ENCODE data around the gene TAT.
"Not testable (repeated sequence)": the region's sequence is repeated elsewhere in the genome, so short reads cannot be mapped to it uniquely, and the experiment has no call there.

Gene TAT

GRCh38 chr16:71576971-71577370 is at the start of gene TAT:
Gene TAT (minus strand): TSS chr16:71577092. CDS start chr16:71576415, 677 bp downstream.
- DNase-seq (ENCODE audit: low spot score), result no peak
- no peak within 1 kb of the TSS for H3K27ac ChIP-seq
- no peak for TF ChIP-seq CTCF (conservative IDR thresholded peaks at IDR 0.05; ENCODE audit: low read depth)
- POLR2A ChIA-PET (ENCODE audit: low non-redundant PET), result no interaction called here
- CTCF ChIA-PET, result interaction anchor here (0.5 kb wide), 1 partner anchor 20 kb away, joined by 3 read pairs; no protein-coding TSS in a partner anchor

- ChIA-PET POLR2A (ENCODE audit: low non-redundant PET) (no interaction called here), CTCF (no interaction called here)
- no peak within 1 kb of the TSS for H3K27ac ChIP-seq
- peak; percentile 91 for DNase-seq (ENCODE audit: low spot score)
- no peak for TF ChIP-seq CTCF (conservative IDR thresholded peaks at IDR 0.05; ENCODE audit: low read depth)
Observed at GRCh38 chr16:71626018-71626857, 49.3 kb upstream of the TAT start, which contains the start of gene MARVELD3. Gene MARVELD3 (plus strand): TSS chr16:71626184. CDS start chr16:71626230, 46 bp downstream.

- no peak overlapping the region for H3K27ac ChIP-seq
- ChIA-PET CTCF (no interaction called here), POLR2A (ENCODE audit: low non-redundant PET) (no interaction called here)
- no peak for DNase-seq (ENCODE audit: low spot score)
- TF ChIP-seq CTCF (conservative IDR thresholded peaks at IDR 0.05; ENCODE audit: low read depth), result no peak
Observed at GRCh38 chr16:71625113-71625850, 48.4 kb upstream of the TAT start.

- POLR2A ChIA-PET (ENCODE audit: low non-redundant PET), result no interaction called here
- no peak for TF ChIP-seq CTCF (conservative IDR thresholded peaks at IDR 0.05; ENCODE audit: low read depth)
- no peak for DNase-seq (ENCODE audit: low spot score)
- no peak overlapping the region for H3K27ac ChIP-seq
- CTCF ChIA-PET, result no interaction called here
Observed at GRCh38 chr16:71623597-71623996, 46.7 kb upstream of the TAT start.

- DNase-seq (ENCODE audit: low spot score), result no peak
- TF ChIP-seq CTCF (conservative IDR thresholded peaks at IDR 0.05; ENCODE audit: low read depth), result no peak
- H3K27ac ChIP-seq, result no peak overlapping the region
- ChIA-PET CTCF (interaction anchor here (1.9 kb wide), 1 partner anchor 11 kb away, joined by 6 read pairs; no protein-coding TSS in a partner anchor), POLR2A (ENCODE audit: low non-redundant PET) (no interaction called here)
Observed at GRCh38 chr16:71622088-71622487, 45.2 kb upstream of the TAT start.

- DNase-seq (ENCODE audit: low spot score), result no peak
- H3K27ac ChIP-seq, result no peak overlapping the region
- ChIA-PET POLR2A (ENCODE audit: low non-redundant PET) (no interaction called here), CTCF (no interaction called here)
- TF ChIP-seq CTCF (conservative IDR thresholded peaks at IDR 0.05; ENCODE audit: low read depth), result no peak
Observed at GRCh38 chr16:71618429-71618828, 41.5 kb upstream of the TAT start.

- H3K27ac ChIP-seq; POLR2A ChIA-PET (ENCODE audit: low non-redundant PET): not testable (repeated sequence)
- CTCF ChIA-PET, result interaction anchor here (0.7 kb wide), 1 partner anchor 288 kb away, joined by 3 read pairs; no protein-coding TSS in a partner anchor
Observed at GRCh38 chr16:71614956-71615355, 38.1 kb upstream of the TAT start.

More at GRCh38 chr16:71614956-71615355, 38.1 kb upstream of the TAT start:
- DNase-seq (ENCODE audit: low spot score), result not testable (repeated sequence)

Measured in RWPE1 (cell line).